C4-2B (cell line): ENCODE data around the gene CEP70.

Source experiments
- H3K27ac ChIP-seq: fragments of 450-650 bp; 2 replicates; pipeline ENCODE4 v1.5.1; 2017
- ZFX ChIP-seq: fragments of 450-650 bp; IDR thresholded peaks from 2 replicates; pipeline ENCODE4 v1.6.1; 2017
- TF ChIP-seq, protein P1 (sequence below): fragments of 450-650 bp; conservative IDR thresholded peaks from 2 replicates; pipeline ENCODE4 v1.5.1; 2017; ENCODE audit warnings: mild to moderate bottlenecking

CEP70 gene

DNA sequence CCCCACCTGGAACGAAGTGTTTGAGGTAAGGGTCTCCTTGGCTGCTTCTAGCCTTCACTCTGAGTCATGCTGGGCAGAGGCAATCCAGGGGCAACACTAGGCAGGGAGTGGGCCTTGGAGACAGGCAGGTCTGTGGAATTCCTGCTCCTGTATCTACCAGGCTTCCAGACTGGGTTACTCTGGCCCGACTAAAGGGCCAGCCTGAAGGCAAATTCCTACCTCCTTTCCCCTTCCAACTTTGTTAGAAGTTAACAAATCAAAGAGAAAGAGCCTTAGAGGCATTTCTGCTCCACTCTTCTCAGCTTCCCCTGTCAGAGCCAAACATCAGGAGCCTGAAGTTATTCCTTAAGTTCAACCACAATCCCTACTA, 129.6 kb downstream of the CEP70 start:
- H3K27ac ChIP-seq, result no peak overlapping the region
- TF ChIP-seq ZFX, result no peak
- TF ChIP-seq, protein P1, sequence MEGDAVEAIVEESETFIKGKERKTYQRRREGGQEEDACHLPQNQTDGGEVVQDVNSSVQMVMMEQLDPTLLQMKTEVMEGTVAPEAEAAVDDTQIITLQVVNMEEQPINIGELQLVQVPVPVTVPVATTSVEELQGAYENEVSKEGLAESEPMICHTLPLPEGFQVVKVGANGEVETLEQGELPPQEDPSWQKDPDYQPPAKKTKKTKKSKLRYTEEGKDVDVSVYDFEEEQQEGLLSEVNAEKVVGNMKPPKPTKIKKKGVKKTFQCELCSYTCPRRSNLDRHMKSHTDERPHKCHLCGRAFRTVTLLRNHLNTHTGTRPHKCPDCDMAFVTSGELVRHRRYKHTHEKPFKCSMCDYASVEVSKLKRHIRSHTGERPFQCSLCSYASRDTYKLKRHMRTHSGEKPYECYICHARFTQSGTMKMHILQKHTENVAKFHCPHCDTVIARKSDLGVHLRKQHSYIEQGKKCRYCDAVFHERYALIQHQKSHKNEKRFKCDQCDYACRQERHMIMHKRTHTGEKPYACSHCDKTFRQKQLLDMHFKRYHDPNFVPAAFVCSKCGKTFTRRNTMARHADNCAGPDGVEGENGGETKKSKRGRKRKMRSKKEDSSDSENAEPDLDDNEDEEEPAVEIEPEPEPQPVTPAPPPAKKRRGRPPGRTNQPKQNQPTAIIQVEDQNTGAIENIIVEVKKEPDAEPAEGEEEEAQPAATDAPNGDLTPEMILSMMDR, result no peak

DNA sequence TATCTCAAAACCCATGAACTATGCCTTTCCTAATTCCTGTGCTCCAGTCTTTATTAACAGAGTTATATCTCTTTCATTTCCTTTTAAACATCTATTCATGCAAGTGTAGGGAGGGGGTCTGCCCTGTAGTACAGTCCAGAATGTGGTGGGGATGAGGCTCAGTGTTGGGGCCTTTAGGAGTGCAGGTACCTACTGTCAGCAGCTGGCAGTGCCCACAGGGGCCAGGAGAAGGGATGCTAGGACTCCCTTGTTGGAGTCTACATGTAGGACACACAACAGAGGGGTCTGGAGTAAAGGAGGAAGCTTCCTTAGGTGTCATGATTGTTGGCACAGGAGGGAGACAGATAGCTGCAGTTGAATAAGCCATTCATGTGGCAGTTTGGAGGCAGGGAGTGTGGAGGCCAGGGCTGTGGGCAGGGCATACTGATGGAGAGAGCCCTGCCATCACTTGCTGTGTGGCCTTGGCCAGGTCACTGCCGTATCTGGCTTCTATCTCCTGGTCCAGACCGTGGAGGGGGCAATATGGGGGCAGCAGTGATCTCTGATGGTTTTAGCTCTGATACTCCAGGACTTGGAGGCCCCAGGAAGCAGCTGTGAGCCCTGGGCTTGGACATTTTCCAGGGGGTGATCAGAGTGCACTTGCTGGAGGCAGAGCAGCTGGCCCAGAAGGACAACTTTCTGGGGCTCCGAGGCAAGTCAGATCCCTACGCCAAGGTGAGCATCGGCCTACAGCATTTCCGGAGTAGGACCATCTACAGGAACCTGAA, 130.2 kb downstream of the CEP70 start:
- no peak overlapping the region for H3K27ac ChIP-seq
- TF ChIP-seq, protein P1, result no peak
- no peak for TF ChIP-seq ZFX

DNA sequence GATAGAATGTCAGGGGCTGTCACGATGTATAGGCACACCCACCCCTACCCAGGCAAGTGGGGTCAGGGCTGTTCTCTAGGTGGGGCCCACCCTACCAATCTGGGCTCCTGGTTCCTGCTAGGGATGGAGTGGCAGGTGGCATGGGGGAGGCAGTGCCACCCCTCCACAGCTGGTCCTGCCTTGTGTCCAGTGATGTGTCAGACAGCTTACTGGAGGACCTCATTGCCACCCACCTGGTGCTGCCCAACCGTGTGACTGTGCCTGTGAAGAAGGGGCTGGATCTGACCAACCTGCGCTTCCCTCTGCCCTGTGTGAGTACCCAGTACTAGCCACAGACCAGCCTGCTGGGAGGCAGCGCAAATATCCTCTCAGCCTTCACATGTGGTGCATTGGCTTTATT, 132.2 kb downstream of the CEP70 start:
- H3K27ac ChIP-seq, result no peak overlapping the region
- no peak for TF ChIP-seq ZFX
- TF ChIP-seq, protein P1, result no peak

DNA sequence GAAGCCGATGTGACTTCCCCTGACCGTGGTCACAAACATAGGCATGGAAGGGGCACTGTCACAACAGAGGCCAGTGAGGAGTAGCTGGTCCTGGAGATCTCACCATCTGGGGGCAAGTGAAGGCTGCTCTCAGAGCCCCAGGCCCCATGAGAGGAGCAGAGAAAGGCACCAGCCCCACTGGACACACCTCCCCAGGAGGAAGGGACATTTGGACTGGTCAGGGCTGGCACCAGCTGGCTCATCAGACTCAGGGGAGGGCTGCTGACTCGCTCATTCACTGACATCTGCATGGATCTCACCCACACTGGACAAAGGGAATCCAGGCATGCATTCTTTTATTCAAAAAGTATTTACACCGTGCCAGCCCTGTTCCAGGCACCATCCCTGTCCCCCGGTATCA, 132.8 kb downstream of the CEP70 start:
- H3K27ac ChIP-seq, result no peak overlapping the region
- TF ChIP-seq, protein P1, result no peak
- TF ChIP-seq ZFX, result no peak

DNA sequence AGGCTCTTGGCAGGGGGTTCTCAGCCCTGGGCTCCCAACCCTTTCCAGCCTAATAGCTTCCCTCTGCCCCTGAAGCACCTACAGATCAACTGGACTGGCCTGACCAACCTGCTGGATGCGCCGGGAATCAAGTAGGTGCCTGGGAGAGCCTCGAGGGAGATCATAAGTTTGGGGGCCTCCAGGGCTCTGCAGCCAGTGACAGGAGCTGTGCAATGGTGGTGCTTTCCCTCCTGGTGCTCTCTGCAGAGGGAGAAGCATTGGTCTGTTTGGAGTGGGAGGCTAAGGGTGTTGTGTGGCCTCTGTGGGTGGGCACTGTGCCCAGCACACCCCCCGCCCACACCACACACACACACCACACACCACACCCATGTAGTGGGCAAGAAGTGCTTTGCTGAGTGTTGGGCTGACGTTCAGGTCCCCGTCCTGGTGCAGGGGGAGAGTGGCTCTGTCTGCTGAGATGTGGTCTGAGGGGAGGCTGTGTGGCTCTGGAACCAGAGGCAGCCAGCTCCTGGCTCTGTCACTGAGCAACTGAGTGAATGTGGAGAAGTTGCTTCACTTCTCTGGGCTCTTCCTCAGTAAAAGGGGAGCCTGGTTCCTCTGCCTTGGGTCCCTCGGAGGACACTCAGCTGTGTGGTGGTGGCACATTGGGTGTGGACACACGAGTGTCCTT, 133.4 kb downstream of the CEP70 start:
- no peak overlapping the region for H3K27ac ChIP-seq
- TF ChIP-seq ZFX, result no peak
- TF ChIP-seq, protein P1, result no peak

DNA sequence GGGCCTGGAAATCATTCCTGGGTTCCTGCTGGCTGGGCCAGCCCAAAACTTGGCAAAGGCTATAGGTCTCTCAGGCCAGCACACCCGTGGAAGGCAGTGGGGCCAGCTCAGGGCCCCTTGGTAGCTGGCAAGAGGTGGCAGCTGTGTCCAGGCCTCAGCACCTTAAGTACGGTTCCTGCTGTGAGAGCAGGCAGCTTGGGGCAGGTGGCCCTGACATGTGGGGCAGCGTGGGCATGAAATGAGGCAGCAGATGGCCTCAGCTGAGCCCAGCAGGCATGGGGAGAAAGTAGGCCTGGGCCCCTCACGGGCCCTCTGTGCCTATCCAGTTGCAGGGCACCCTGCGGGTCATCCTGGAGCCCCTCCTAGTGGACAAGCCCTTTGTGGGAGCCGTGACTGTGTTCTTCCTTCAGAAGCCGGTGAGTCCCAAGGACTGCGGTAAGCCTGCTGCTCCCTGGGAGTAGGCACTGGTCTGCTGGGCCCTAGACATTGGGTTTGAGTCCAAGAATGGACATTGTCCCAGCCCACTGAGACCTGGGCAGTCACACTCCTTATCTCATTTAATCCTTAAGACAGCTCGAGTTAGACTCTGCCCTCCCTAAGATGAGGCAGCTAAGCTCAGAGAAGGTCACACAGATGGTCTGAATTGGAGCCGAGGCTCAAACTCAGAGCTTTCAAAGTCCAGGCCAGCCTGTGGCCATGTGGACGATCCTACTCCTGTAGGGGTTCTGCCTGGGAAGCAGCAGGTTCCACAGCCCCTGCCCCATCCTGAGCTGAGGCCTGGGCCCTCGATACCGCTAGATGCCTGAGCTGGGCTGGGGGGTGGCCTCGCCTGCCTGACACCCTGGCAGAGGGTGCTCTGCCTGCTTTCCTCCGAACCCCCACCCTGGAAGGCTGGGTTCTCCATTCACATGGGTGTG, 134.2 kb downstream of the CEP70 start:
- no peak overlapping the region for H3K27ac ChIP-seq
- TF ChIP-seq, protein P1, result no peak
- TF ChIP-seq ZFX, result no peak
